GM21786 (cell line): ENCODE data around the gene GHSR.

Source experiments
- ATAC-seq: cut with Tn5 transposase; IDR thresholded peaks from one replicate; pipeline ENCODE4 v1.9.1; 2021; ENCODE audit not compliant: unreplicated experiment

Gene GHSR

GRCh38 chr3:172438186-172438585 lies 10.1 kb downstream of the GHSR start:
- ATAC-seq, result no peak

- ATAC-seq, result no peak
Measured at GRCh38 chr3:172437713-172438112, 10.5 kb downstream of the GHSR start.

- no peak for ATAC-seq
Measured at GRCh38 chr3:172415323-172415722, 32.9 kb downstream of the GHSR start.

GRCh38 chr3:172411478-172411947 lies 36.7 kb downstream of the GHSR start:
- no peak for ATAC-seq

GRCh38 chr3:172410702-172411477 lies 37.4 kb downstream of the GHSR start:
- ATAC-seq, result no peak

GRCh38 chr3:172407872-172408271 lies 40.4 kb downstream of the GHSR start:
- ATAC-seq, result no peak

GRCh38 chr3:172405914-172406313 lies 42.3 kb downstream of the GHSR start:
- ATAC-seq, result no peak

GRCh38 chr3:172404237-172404962 lies 43.9 kb downstream of the GHSR start:
- no peak for ATAC-seq

GRCh38 chr3:172402892-172403643 lies 45.2 kb downstream of the GHSR start:
- ATAC-seq, result no peak

GRCh38 chr3:172402090-172402489 lies 46.2 kb downstream of the GHSR start:
- no peak for ATAC-seq

GRCh38 chr3:172398484-172398883 lies 49.8 kb downstream of the GHSR start:
- no peak for ATAC-seq

GRCh38 chr3:172397716-172398405 lies 50.4 kb downstream of the GHSR start:
- no peak for ATAC-seq

GRCh38 chr3:172396400-172396799 lies 51.9 kb downstream of the GHSR start:
- ATAC-seq, result no peak

GRCh38 chr3:172394692-172395091 lies 53.6 kb downstream of the GHSR start:
- ATAC-seq, result no peak
